NCI-H524 treated with DMSO at 0.1 percent for 48 hours (cell line): ENCODE results near the gene DHRSX.
"Not testable (repeated sequence)": the region's sequence is repeated elsewhere in the genome, so short reads cannot be mapped to it uniquely, and the experiment has no call there.

Experiments
- DNase-seq: peaks from one replicate; lab custom pipeline; 2025; lab: John Stamatoyannopoulos, UW

The DHRSX gene

DNA sequence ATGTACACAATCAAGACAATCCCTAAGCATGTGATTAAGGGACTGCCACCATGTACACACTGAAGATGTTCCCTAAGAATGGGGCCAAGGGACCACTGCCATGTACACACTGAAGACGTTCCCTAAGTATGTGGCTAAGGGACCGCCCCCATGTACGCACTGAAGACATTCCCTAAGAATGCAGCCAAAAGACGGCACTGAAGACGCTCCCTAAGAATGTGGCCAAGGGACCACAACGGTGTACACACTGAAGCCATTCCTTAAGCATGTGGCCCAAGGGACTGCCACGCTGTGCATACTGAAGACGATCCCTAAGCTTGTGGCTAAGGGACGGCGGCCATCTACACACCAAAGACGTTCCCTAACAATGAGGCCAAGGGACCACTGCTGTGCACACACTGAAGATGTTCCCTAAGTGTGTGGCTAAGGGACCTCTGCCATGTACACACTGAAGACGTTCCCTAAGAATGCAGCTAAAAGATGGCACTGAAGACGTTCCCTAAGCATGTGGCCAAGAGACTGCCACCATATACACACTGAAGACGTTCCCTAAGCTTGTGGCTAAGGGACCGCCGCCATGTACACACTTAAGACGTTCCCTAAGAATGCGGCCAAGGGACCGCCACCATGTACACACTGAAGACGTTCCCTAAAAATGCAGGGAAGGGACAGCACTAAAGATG, 26.4 kb downstream of the DHRSX start:
- no peak for DNase-seq

DNA sequence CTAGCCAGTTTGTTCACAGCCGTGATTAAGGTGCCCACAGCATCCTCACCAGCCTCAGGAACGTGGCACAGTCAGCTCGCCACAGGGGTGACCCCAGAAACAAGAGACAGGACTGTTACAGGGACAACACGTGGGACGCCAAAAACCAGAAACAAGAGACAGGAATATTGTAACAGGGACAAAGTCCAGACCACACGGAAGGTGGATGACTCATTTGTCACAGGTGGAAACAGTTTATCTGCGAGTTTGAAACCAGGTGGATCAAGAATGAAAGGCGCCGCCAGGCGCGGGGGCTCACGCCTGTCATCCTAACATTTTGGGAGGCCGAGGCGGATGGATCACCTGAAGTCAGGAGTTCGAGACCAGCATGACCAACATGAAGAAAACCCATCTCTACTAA, 27.7 kb downstream of the DHRSX start:
- not testable (repeated sequence) for DNase-seq

DNA sequence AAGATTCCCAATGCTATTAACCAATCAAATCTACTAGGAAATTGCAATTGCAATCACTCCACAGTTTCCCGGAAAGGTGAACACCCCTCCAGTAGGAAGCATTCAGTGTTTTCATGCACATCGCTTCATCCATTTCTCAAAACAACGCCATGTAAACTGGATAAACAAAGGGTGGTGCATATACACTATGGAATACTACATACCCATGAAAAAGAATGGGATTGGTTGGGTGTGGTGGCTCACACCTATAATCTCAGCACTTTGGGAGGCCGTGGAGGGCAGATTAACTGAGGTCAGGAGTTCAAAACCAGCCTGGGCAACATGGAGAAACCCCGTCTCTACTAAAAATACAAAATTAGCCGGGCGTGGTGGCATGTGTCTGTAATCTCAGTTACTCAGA, 29.1 kb downstream of the DHRSX start:
- DNase-seq: no peak

DNA sequence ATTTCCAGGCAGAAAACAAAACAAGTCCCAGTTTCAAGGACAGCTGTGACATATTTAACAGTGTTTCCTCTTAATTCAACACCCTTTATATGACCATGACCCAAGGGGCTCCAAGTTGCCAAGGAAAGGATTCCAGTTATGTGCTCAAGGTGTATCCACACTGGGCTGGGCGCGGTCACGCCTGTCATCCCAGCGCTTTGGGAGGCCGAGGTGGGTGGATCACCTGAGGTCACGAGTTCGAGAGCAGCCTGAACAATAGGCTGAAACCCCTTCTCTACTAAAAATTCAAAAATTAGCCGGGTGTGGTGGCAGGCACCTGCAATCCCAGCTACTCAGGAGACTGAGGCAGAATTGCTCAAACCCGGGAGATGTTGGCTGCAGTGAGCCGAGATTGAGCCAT, 29.6 kb downstream of the DHRSX start:
- not testable (repeated sequence) for DNase-seq

- DNase-seq: not testable (repeated sequence)
Measured at GRCh38 chrX:2469852-2470251, 30.9 kb downstream of the DHRSX start.

GRCh38 chrX:2469196-2469685, 31.5 kb downstream of the DHRSX start:
- DNase-seq: no peak

GRCh38 chrX:2468261-2469195, 32.2 kb downstream of the DHRSX start:
- no peak for DNase-seq

DNA sequence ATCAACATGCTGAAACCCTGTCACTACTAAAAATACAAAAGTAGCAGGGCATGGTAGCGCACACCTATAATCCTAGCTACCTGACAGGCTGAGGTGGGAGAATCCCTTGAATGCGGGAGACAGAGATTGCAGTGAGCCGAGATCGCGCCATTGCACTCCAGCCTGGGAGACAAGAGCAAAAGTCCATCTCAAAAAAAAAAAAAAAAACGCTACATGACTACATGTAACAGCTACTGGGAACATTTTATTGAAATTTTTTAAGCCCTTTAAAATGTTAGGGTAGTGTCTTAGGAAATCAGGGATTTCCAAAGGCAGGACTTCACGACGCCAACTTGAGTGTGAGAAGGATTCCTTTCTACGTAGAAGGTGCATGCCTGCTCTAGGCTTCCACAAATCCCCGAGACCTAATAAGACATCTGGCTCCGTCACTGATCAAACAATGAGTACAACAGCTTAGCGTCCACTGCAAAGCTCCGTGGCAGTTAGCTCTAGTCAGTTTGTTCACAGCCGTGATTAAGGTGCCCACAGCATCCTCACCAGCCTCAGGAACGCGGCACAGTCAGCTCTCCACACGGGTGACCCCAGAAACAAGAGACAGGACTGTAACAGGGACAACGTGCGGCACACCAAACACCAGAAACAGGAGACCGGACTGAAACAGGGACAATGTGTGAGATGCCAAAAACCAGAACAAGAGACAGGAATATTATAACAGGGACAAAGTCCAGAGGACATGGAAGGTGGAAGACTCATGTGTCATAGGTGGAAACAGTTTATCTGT, 33.7 kb downstream of the DHRSX start:
- no peak for DNase-seq

GRCh38 chrX:2464677-2465166, 36.1 kb downstream of the DHRSX start:
- no peak for DNase-seq

GRCh38 chrX:2463973-2464676, 36.7 kb downstream of the DHRSX start:
- DNase-seq: no peak

- not testable (repeated sequence) for DNase-seq
Measured at GRCh38 chrX:2463481-2463880, 37.3 kb downstream of the DHRSX start.

DNA sequence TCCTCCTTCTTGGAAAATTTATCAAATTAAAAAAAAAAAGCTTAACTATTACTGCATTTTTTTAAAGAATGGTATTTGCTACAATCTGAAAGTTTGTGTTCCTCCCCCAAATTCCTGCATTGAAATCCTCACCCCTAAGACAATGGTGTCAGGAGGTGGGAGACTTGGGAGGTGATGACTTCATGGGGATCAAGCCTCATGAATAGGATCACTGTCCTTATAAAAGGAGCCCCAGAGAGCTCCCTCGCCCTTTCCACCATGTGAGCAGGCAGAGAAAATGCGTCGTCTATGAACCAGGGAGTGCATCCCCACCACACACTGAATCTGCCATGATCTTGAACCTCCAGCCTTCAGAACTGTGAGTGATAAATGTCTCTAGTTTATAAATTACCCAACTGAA, 38.0 kb downstream of the DHRSX start:
- DNase-seq: no peak

DNA sequence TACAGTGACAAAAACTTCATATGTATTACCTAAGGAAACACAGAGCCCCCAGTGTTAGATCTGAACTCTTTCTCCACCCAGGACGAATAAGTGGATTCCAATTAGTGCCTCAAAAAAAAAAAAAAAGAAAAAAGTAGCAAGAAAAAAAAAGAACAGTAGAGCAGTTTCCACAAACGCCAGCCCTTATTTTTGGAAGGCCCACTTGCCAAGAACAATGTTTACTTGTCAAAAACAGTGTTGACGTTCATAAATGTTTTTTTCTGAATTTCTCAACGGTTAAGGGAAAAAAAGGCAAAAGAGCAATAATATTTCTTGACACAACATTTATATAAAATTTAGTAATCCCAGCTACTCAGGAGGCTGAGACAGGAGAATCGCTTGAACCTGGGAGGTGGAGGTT, 38.7 kb downstream of the DHRSX start:
- no peak for DNase-seq

GRCh38 chrX:2461711-2462016, 39.1 kb downstream of the DHRSX start:
- no peak for DNase-seq

DNA sequence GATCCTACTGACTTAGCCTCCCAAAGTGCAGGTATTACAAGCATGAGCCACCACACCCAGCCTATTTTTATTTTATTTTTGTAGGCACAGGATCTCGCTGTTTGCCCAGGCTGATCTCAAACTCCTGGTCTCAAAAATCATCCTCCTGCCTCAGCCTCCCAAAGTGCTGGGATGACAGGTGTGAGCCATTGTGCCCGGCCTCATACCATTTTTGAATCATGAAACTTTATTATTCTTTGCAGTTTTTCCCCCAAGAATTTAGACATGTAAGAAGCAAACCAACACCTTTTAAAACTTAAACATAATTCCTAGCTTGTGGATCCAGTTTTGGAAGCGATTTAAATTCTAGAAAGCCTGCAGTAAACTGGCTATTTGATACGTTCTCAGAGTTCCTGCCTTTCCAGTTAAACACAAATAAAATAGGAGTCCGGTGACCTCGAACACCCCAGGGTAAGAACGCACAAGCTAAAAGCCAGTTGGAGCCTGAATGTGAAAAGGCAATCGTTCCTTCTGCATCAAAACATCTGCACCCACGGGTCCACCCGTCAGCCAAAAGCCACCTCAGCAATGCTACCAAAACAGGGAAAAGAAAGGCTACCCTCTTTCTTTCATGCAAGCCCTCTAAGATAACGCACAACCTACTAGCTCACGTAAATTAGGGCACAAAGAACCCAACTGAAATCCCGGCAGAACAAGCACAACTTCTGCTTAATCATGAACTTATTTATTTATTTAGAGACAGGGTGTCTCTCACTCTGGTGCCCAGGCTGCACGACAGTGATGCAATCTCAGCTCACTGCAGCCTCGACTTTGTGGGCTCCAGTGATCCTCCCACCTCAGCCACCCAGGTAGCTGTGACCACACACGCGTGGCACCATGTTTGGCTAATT, 39.7 kb downstream of the DHRSX start:
- not testable (repeated sequence) for DNase-seq

GRCh38 chrX:2460048-2460447, 40.7 kb downstream of the DHRSX start:
- not testable (repeated sequence) for DNase-seq

GRCh38 chrX:2458309-2458708, 42.5 kb downstream of the DHRSX start:
- no peak for DNase-seq

DNA sequence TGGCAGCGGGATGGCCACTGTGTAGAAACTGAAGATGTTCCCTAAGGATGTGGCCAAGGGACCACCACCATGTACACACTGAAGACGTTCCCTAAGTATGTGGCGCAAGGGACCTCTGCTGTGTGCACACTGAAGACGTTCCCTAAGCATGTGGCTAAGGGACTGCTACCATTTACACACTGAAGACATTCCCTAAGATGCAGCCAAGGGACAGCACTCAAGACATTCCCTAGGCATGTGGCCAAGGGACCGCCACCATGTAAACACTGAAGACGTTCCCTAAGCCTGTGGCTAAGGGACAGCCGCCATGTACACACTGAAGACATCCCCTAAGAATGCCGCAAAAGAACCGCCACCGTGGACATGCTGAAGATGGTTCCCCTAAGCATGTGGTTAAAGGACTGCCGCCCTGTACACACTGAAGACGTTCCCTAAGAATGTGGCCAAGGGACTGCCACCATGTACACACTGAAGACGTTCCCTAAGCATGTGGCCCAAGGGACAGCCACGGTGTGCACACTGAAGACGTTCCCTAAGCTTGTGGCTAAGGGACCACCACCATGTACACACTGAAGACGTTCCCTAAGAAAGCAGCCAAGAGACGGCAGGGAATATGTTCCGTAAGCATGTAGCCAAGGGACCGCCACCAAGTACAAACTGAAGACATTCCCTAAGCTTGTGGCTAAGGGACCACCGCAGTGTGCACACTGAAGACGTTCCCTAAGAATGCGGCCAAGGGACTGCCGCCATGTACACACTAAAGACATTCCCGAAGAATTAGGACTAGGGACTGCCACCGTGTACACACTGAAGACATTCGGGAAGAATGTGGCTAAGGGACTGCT, 43.3 kb downstream of the DHRSX start:
- no peak for DNase-seq

GRCh38 chrX:2456091-2456490, 44.7 kb downstream of the DHRSX start:
- not testable (repeated sequence) for DNase-seq

DNA sequence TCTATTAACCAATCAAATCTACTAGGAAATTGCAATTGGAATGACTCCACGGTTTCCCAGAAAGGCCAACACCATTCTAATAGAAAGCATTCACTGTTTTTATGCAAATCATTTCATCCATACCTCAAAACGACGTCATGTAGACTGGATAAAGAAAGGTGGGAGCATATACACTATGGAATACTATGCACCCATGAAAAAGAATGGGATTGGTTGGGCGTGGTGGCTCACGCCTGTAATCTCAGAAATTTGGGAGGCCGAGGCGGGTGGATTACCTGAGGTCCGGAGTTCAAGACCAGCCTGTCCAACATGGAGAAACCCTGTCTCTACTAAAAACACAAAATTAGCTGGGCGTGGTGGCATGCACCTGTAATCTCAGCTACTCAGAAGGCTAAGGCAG, 46.2 kb downstream of the DHRSX start:
- DNase-seq: not testable (repeated sequence)
